HUES64 (cell line): ENCODE results near the gene GABARAP.

Experiments used
- H3K27ac ChIP-seq: 2 replicates; pipeline ENCODE4 v1.7.0; 2013; ENCODE audit warnings: low read depth, low read length, inconsistent platforms
- H3K27me3 ChIP-seq: 2 replicates; pipeline ENCODE4 v1.6.1; 2013; ENCODE audit warnings: mild to moderate bottlenecking, low read length; ENCODE audit not compliant: insufficient read depth
- H3K36me3 ChIP-seq: 2 replicates; pipeline ENCODE4 v1.6.1; 2013; ENCODE audit warnings: mild to moderate bottlenecking, low read length; ENCODE audit not compliant: insufficient read depth
- H3K4me1 ChIP-seq: 2 replicates; pipeline ENCODE4 v1.6.1; 2013; ENCODE audit warnings: mild to moderate bottlenecking, low read length, moderate library complexity; ENCODE audit not compliant: insufficient read depth
- H3K4me3 ChIP-seq: 2 replicates; pipeline ENCODE4 v1.5.1; 2013; ENCODE audit warnings: mild to moderate bottlenecking, low read length, moderate library complexity
- H3K9ac ChIP-seq: 2 replicates; pipeline ENCODE4 v1.6.1; 2013; ENCODE audit warnings: mild to moderate bottlenecking, low read depth, low read length
- H3K9me3 ChIP-seq: 2 replicates; pipeline ENCODE4 v1.6.1; 2013; ENCODE audit warnings: low read depth, low read length; ENCODE audit not compliant: insufficient read depth
- WGBS: fragments of 150-250, 120-280 bp; methylation state at CpG from one replicate; pipeline ENCODE4 v1.1.7; 2013; ENCODE audit warnings: missing lambda C conversion rate; 5-methylcytosine and 5-hydroxymethylcytosine counted together

Gene GABARAP

DNA sequence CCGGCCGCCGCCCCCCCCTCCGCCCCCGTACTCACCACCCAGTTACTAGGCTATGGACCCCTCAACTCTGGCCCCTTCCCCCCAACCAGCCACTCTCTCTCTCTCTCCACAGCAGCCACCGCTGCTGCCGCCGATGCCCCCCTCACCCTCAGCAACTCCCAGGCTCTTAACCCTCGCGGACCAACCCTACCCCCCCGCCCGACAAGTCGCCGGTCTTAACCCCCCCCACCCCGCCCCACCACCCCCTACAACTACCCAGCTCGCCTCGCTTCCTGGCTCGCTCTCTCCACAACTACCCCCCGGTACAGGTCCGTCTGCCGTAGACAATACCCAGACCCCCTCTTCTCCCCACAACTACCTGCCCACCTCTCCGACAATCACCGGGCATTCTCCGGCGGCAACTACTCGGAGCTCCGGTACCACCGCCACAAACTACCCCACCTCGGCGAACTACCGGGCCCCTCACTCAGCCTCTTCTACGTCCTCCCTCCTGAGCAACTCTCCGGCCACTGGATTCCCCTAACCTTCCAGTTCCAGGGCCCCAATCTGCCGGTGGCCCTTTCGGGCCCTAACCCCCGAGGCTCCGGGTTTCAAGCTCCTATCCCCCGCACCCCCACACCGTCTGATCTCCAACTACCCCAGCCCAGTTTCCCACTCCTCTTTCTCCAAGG is 3.7 kb downstream of the GABARAP start:
- Histone ChIP-seq H3K36me3 (peaks cover 39% of the 10 kb centered on the region), H3K27ac (peak overlapping the region; percentile 76), H3K9ac (peak overlapping the region; percentile 84), H3K4me1 (peaks cover 20% of the 10 kb centered on the region), H3K27me3 (no peaks in the 10 kb centered on the region), H3K9me3 (no peaks in the 10 kb centered on the region), H3K4me3 (peak overlapping the region; percentile 80)
- under 1% methylated on average over 30 of the region's 39 CpGs for WGBS

DNA sequence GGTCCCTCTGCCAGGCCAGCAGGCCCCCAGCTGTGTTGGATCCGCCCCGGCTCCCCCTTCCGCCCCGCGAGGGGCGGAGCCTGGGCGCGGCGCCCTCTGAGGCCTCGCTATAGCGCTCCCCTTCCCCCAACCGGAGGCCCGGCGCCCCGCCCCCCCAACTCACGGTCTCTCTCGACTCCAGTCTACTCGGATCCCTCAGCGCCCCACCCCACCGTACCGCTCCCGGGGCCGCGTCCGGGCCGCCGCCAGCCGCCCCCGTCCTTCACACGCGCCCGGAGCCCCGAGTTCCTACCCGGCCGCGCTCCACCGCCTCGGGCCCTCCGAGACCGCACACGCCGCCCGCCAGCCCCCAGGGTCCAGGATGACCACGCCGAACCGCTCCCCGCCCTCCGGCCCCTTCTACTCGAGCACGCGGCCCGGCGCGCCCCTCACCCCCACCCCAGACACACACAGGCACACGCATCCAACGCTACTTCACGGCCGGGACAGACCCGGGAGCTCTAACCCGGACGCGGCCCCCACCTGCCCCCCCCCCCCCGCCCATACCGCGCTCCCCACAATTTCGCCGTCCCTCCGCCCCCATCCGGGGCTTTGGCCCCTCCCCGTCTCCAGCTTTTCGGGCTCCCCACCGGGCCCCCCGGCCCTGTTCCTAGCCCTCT is 4.4 kb downstream of the GABARAP start:
- Histone ChIP-seq H3K27ac (peak overlapping the region; percentile 93), H3K27me3 (no peaks in the 10 kb centered on the region), H3K9ac (peak overlapping the region; percentile 76), H3K36me3 (peaks cover 39% of the 10 kb centered on the region), H3K4me3 (peak overlapping the region; percentile 80), H3K9me3 (no peaks in the 10 kb centered on the region), H3K4me1 (peaks cover 20% of the 10 kb centered on the region)
- under 1% methylated on average over 69 of the region's 73 CpGs for whole genome bisulfite sequencing

- 48% methylated on average over 6 of the region's 6 CpGs for WGBS
- peaks cover 20% of the 10 kb centered on the region for H3K4me1 ChIP-seq
Observed at GRCh38 chr17:7237266-7237760, 4.9 kb downstream of the GABARAP start.

GRCh38 chr17:7236808-7237207 is 5.4 kb downstream of the GABARAP start:
- Histone ChIP-seq H3K36me3 (peaks cover 39% of the 10 kb centered on the region), H3K27me3 (no peaks in the 10 kb centered on the region), H3K4me3 (peak overlapping the region; percentile 80), H3K27ac (peak overlapping the region; percentile 93; the same call in 1 of the 2 replicates), H3K9ac (no peak overlapping the region), H3K4me1 (peaks cover 20% of the 10 kb centered on the region), H3K9me3 (no peaks in the 10 kb centered on the region)
- WGBS: 92% methylated on average over 6 of the region's 6 CpGs

More at GRCh38 chr17:7237266-7237760, 4.9 kb downstream of the GABARAP start:
- peak overlapping the region; percentile 80 for H3K4me3 ChIP-seq
- peak overlapping the region; percentile 93 for H3K27ac ChIP-seq
- H3K36me3 ChIP-seq: peaks cover 39% of the 10 kb centered on the region
- H3K27me3 ChIP-seq: no peaks in the 10 kb centered on the region
- peak overlapping the region; percentile 76 for H3K9ac ChIP-seq
- H3K9me3 ChIP-seq: no peaks in the 10 kb centered on the region

DNA sequence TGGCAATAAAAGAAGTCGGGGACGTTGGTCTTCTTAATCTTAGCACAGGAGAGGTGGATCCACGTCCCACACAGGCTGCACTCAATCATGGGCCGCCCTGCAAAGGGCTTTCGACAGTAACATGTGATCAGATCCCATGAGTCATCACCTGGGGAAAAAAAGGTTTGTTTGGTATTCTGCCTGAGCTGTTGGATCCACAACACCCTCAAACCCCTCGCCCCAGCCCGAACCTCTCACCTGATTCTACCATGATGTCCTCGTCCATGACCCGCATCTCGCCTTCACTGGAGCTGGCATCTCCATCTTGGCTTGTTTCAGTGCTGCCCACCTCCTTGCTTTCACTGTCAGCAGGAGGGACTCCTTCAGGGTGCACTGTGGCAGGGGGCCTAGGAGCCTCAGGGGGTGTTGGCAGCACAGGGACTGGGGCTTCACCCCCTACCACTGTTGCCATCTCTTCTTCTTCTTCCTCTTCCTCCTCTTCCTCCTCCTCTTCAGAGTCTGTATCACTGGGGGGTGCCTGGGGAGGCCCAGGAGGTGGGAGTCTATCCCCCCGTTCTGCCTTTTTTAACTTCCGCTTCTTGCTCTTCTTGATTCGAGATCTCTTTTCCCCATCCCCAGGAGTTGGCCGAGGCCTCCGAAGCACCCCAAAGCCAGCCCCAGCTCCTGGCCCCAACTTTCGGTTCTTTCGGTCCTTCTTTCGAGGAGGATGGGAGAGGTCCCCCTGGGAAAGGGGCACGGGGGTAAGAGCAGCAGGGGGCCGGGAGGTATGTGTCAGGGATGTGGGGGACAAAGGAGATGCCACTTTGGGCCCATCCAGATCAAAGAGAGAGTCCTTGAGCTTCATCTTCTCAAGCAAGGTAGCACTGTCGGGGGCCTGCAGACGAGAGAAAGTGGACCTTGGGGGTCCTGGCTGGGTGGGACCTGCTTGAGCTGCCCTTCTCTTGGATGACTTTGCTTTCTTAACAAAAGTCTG is 6.3 kb downstream of the GABARAP start:
- no peak overlapping the region; the same call in 1 of the 2 replicates for H3K27ac ChIP-seq
- H3K36me3 ChIP-seq: peaks cover 39% of the 10 kb centered on the region
- 91% methylated on average over 22 of the region's 22 CpGs for WGBS
- H3K4me1 ChIP-seq: peaks cover 14% of the 10 kb centered on the region
- no peaks in the 10 kb centered on the region for H3K27me3 ChIP-seq
- H3K9me3 ChIP-seq: no peaks in the 10 kb centered on the region
- H3K4me3 ChIP-seq: no peak overlapping the region
- H3K9ac ChIP-seq: no peak overlapping the region

DNA sequence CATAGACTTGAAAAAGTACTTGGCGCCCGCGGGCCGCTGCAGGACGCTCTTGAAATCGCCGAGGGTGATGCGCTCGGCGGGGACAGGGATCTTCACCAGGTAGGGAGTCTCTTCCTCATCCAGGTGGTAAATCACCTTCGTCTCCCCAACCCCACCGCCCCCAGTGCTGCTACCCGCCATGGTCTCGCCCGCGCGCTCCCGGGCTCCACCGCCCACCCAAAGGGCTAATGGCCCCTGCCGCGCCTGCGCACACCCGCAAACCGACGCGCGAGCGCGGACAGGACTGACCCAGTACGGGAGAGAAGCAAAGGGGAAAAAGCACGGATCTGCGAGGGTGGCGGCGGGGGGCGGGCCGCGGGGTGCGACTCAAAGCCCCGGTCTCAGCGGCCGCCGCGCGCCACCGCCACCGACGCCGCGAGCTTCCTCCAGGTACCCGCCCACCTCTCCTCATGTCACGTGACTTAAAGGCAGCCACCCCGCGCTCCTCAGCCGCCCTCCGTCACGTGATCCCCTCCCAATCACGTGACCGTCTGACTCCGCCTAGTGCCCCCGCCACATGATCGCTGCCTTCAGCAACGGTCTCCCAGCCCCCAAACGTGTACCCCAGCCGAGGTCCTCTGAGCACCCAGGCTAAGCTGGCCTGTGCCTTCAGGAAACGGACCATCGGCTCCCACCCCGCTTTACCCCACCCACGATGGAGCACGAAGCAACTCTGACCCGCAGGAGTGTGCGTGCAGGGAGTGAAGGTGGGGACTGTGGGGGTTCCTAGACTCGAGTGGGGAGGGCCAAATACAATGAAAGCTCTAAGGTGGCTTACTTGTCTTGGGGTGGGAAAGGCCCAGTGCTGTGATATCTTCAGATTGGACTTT is 7.9 kb downstream of the GABARAP start, which contains the start of gene DVL2:
Gene DVL2, minus strand, starts transcription at position 435 of the 869 bp plus-strand sequence. Its CDS starts 255 bp downstream, at position 180.
- Histone ChIP-seq H3K9me3 (no peaks in the 10 kb centered on the region), H3K4me3 (peak within 1 kb of the TSS; percentile 78), H3K36me3 (peaks cover 43% of the 10 kb centered on the region), H3K27ac (peak within 1 kb of the TSS; percentile 88), H3K9ac (peak within 1 kb of the TSS; percentile 87), H3K27me3 (no peaks in the 10 kb centered on the region), H3K4me1 (peaks cover 7% of the 10 kb centered on the region)
- WGBS: 2% methylated on average over 72 of the region's 72 CpGs

GRCh38 chr17:7233701-7234082 is 8.6 kb downstream of the GABARAP start:
- peaks cover 49% of the 10 kb centered on the region for H3K36me3 ChIP-seq
- H3K9ac ChIP-seq: peak overlapping the region; percentile 87
- H3K4me3 ChIP-seq: peak overlapping the region; percentile 78
- WGBS: 2% methylated on average over 9 of the region's 9 CpGs
- no peaks in the 10 kb centered on the region for H3K27me3 ChIP-seq
- peaks cover 7% of the 10 kb centered on the region for H3K4me1 ChIP-seq
- H3K27ac ChIP-seq: peak overlapping the region; percentile 88
- no peaks in the 10 kb centered on the region for H3K9me3 ChIP-seq

- peaks cover 3% of the 10 kb centered on the region for H3K4me1 ChIP-seq
- H3K9me3 ChIP-seq: no peaks in the 10 kb centered on the region
- peaks cover 60% of the 10 kb centered on the region for H3K36me3 ChIP-seq
- H3K27ac ChIP-seq: no peak overlapping the region
- WGBS: 90% methylated on average over 5 of the region's 5 CpGs
- no peaks in the 10 kb centered on the region for H3K27me3 ChIP-seq
- H3K9ac ChIP-seq: no peak overlapping the region
- H3K4me3 ChIP-seq: peak overlapping the region; percentile 4
Observed at GRCh38 chr17:7232114-7232513, 10.1 kb downstream of the GABARAP start.

- H3K27ac ChIP-seq: no peak overlapping the region
- WGBS: 94% methylated on average over 19 of the region's 19 CpGs
- H3K4me3 ChIP-seq: no peak overlapping the region
- no peak overlapping the region for H3K9ac ChIP-seq
- H3K4me1 ChIP-seq: no peaks in the 10 kb centered on the region
- H3K27me3 ChIP-seq: no peaks in the 10 kb centered on the region
- H3K9me3 ChIP-seq: no peaks in the 10 kb centered on the region
- H3K36me3 ChIP-seq: peaks cover 61% of the 10 kb centered on the region
Observed at GRCh38 chr17:7229504-7229903, 12.7 kb downstream of the GABARAP start.

- WGBS: 97% methylated on average over 14 of the region's 14 CpGs
- Histone ChIP-seq H3K27me3 (no peaks in the 10 kb centered on the region), H3K4me1 (no peaks in the 10 kb centered on the region), H3K27ac (no peak overlapping the region), H3K9me3 (no peaks in the 10 kb centered on the region), H3K4me3 (no peak overlapping the region), H3K9ac (no peak overlapping the region), H3K36me3 (peaks cover 66% of the 10 kb centered on the region)
Observed at GRCh38 chr17:7228920-7229319, 13.3 kb downstream of the GABARAP start.
